AG10803 (cell line): ENCODE data around the gene TCN1.

ENCODE experiments used
- DNase-seq: peaks from one replicate; pipeline ENCODE4 v3.0.0; 2010; ENCODE audit warnings: low read depth
- H3K4me3 ChIP-seq: 2 replicates; pipeline ENCODE4 v1.5.1; 2011; ENCODE audit warnings: mild to moderate bottlenecking, low read length, control low read depth
- CTCF ChIP-seq: conservative IDR thresholded peaks from 2 replicates; pipeline ENCODE4 v1.5.1; 2011; ENCODE audit warnings: mild to moderate bottlenecking, low read length, control low read depth, inconsistent platforms

The TCN1 gene

GRCh38 chr11:59875856-59876519, 9.7 kb upstream of the TCN1 start:
- DNase-seq = no peak
- no peak overlapping the region for H3K4me3 ChIP-seq
- TF ChIP-seq CTCF = no peak

- no peak for DNase-seq
- TF ChIP-seq CTCF = no peak
- H3K4me3 ChIP-seq = no peak overlapping the region
Measured at GRCh38 chr11:59872076-59872475, 5.8 kb upstream of the TCN1 start.

- TF ChIP-seq CTCF = no peak
- H3K4me3 ChIP-seq = no peak overlapping the region
- DNase-seq = no peak
Measured at GRCh38 chr11:59867946-59868345, 1.7 kb upstream of the TCN1 start.

- no peak for DNase-seq
- TF ChIP-seq CTCF = no peak
- H3K4me3 ChIP-seq = no peak overlapping the region
Measured at GRCh38 chr11:59866836-59867235, 549 bp upstream of the TCN1 start.

GRCh38 chr11:59865031-59865430, 1.3 kb downstream of the TCN1 start:
- no peak overlapping the region for H3K4me3 ChIP-seq
- TF ChIP-seq CTCF = no peak
- no peak for DNase-seq

- no peak for DNase-seq
- TF ChIP-seq CTCF = no peak
- no peak overlapping the region for H3K4me3 ChIP-seq
Measured at GRCh38 chr11:59862252-59862651, 4.0 kb downstream of the TCN1 start.

- no peak for TF ChIP-seq CTCF
- no peak for DNase-seq
- no peak overlapping the region for H3K4me3 ChIP-seq
Measured at GRCh38 chr11:59859673-59860072, 6.6 kb downstream of the TCN1 start.
